Measurements from ENCODE around the gene FRYL. TPM values are rescaled to one million over a fixed set of nuclear protein-coding genes. Genes with fewer than 3 reads are reported as not detected.
"Not testable (repeated sequence)": the region's sequence is repeated elsewhere in the genome, so short reads cannot be mapped to it uniquely, and the experiment has no call there.

The FRYL gene
- total RNA-seq (2021) (43.5 and 53.9 TPM in 2 replicates), Bru-seq, nascent RNA (percentile 85 among the genes with signal in this experiment), BruChase-seq, experiment 1, labeled RNA remaining after a 2-hour chase (percentile 81 among the genes with signal in this experiment), BruChase-seq, experiment 2, labeled RNA remaining after a 6-hour chase (percentile 80 among the genes with signal in this experiment)
- long read RNA-seq, full-length matches to known transcripts = 2 of 5 reads
- long read RNA-seq, partial matches to known transcripts = 2 of 5 reads
- long read RNA-seq, other reads (novel, unspliced or antisense) = 1 of 5 reads

GRCh38 chr4:48779998-48780864 lies at the start of gene FRYL:
Gene FRYL (minus strand): TSS chr4:48780279. CDS start chr4:48634410, 145,869 bp downstream.
- H3K79me2 ChIP-seq (ENCODE audit: low read depth) = peaks cover 41% of the 10 kb centered on the region
- no peaks in the 10 kb centered on the region for H3K9me2 ChIP-seq (ENCODE audit: insufficient read depth)
- no peaks in the 10 kb centered on the region for H3K36me3 ChIP-seq (ENCODE audit: low read depth)
- ChIA-PET CTCF (interaction anchor here (1.5 kb wide), 1 partner anchor 202 kb away, joined by 3 read pairs; no protein-coding TSS in a partner anchor), POLR2A (ENCODE audit: unreplicated experiment) (interaction anchor here (0.6 to 0.9 kb wide), 9 partner anchors 21 to 202 kb away, joined by 3 to 10 read pairs (median 5); no protein-coding TSS in a partner anchor)
- H3K4me2 ChIP-seq = peak within 1 kb of the TSS; percentile 88
- H4K20me1 ChIP-seq (ENCODE audit: insufficient read depth) = peaks cover 12% of the 10 kb centered on the region; the same call in 1 of the 2 replicates
- H3K9me3 ChIP-seq (ENCODE audit: insufficient read depth, low read depth) = no peaks in the 10 kb centered on the region
- H3K27ac ChIP-seq = peak within 1 kb of the TSS; percentile 75
- peak within 1 kb of the TSS; percentile 94 for H2AFZ ChIP-seq
- peaks cover 14% of the 10 kb centered on the region; the same call in 1 of the 2 replicates for H3F3A ChIP-seq (ENCODE audit: insufficient read depth, low read depth)
- no TSS peak for BruUV-seq (replicated peaks)
- peak; percentile 98 for DNase-seq
- peaks cover 25% of the 10 kb centered on the region for H3K4me1 ChIP-seq (replicated peaks; ENCODE audit: insufficient read depth)
- intact Hi-C loops (cut with micrococcal nuclease; ENCODE audit: unreplicated experiment) = loop anchor here (1.0 to 5.0 kb wide), 8 partner anchors 51 to 651 kb away; partner anchors contain the start of genes OCIAD1 and OCIAD2
- H3K4me3 ChIP-seq = peak within 1 kb of the TSS; percentile 97
- TF ChIP-seq CTCF (conservative IDR thresholded peaks at IDR 0.05) (no peak), EZH2 (IDR thresholded peaks at IDR 0.05; ENCODE audit: low read depth) (no peak)
- H3K27me3 ChIP-seq (ENCODE audit: insufficient read depth, low read depth) = no peaks in the 10 kb centered on the region

- no TSS peak for BruUV-seq (replicated peaks)
- intact Hi-C loops (cut with micrococcal nuclease; ENCODE audit: unreplicated experiment) = no loop called here
- CTCF ChIA-PET = no interaction called here
Observed at GRCh38 chr4:48827622-48828021, 47.5 kb upstream of the FRYL start.

GRCh38 chr4:48821431-48821830 lies 41.4 kb upstream of the FRYL start:
- DNase-seq; H3K27ac ChIP-seq; H3K27me3 ChIP-seq (ENCODE audit: insufficient read depth, low read depth); POLR2A ChIA-PET (ENCODE audit: unreplicated experiment); BruUV-seq (replicated peaks); H4K20me1 ChIP-seq (ENCODE audit: insufficient read depth); H3K9me2 ChIP-seq (ENCODE audit: insufficient read depth); H2AFZ ChIP-seq; CTCF ChIA-PET; H3K4me1 ChIP-seq (replicated peaks; ENCODE audit: insufficient read depth); H3K36me3 ChIP-seq (ENCODE audit: low read depth); intact Hi-C loops (cut with micrococcal nuclease; ENCODE audit: unreplicated experiment); H3F3A ChIP-seq (ENCODE audit: insufficient read depth, low read depth); H3K9me3 ChIP-seq (ENCODE audit: insufficient read depth, low read depth); H3K4me2 ChIP-seq; H3K4me3 ChIP-seq; H3K79me2 ChIP-seq (ENCODE audit: low read depth): not testable (repeated sequence)

More at GRCh38 chr4:48827622-48828021, 47.5 kb upstream of the FRYL start:
- Histone ChIP-seq H3K4me3 (no peak overlapping the region), H3K9me2 (ENCODE audit: insufficient read depth) (no peaks in the 10 kb centered on the region), H3K9me3 (ENCODE audit: insufficient read depth, low read depth) (no peaks in the 10 kb centered on the region), H3K27me3 (ENCODE audit: insufficient read depth, low read depth) (no peaks in the 10 kb centered on the region), H3K36me3 (ENCODE audit: low read depth) (no peaks in the 10 kb centered on the region), H3K27ac (no peak overlapping the region), H3K79me2 (ENCODE audit: low read depth) (peaks cover 16% of the 10 kb centered on the region), H3F3A (ENCODE audit: insufficient read depth, low read depth) (0 out of 2 replicates have a peak, but pooled peaks cover 3% of the 10 kb centered on the region), H3K4me2 (no peak overlapping the region), H4K20me1 (ENCODE audit: insufficient read depth) (no peaks in the 10 kb centered on the region), H2AFZ (no peak overlapping the region), H3K4me1 (replicated peaks; ENCODE audit: insufficient read depth) (peaks cover 12% of the 10 kb centered on the region)
- POLR2A ChIA-PET (ENCODE audit: unreplicated experiment) = no interaction called here
- DNase-seq = no peak
- TF ChIP-seq EZH2 (IDR thresholded peaks at IDR 0.05; ENCODE audit: low read depth) = no peak
- TF ChIP-seq CTCF (conservative IDR thresholded peaks at IDR 0.05) = no peak

Measured in PC-9 (cell line).